Measurements from ENCODE around the gene CXCL14.

CXCL14 gene

DNA sequence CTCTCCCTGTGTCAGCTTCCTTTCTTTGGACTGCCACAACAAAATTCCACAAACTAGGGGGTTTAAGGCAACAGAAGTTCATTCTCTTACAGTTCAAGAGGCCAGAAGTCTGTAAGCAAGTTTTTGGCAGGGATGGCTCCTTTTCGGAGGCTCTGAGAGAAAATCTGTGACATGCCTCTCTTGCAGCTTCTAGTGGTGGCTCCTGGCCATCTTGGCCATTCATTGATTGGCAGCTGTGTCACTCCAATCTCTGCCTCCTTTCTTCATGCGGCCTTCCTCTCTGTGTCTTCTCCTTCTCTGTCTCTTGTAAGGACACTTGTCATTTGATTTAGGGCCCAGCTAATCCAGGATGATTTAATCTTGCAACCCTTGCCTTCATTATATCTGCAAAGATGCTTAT, 41.0 kb downstream of the CXCL14 start:
- no peak for DNase-seq (ENCODE audit: extremely low read depth, insufficient read length)

DNA sequence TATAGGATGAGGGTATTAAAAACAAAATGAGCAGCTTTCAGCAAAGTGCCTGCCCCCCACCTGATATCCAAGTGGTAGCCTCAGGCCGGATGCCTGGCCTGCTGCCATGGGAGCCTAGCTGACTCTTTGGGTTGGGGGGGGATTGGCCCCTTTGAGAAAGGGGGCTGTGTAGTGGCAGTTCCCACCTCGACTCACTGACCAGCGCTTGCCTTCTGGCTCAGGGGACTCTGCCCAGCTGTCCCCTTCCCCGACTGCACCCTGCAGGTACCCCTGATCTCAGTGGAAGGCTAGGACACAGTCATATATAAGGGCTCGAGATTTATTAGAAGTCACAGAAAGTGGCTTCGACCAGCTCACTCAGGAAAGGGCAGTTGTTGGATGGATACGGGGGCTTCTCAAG, 41.5 kb downstream of the CXCL14 start:
- TF ChIP-seq, protein P1, sequence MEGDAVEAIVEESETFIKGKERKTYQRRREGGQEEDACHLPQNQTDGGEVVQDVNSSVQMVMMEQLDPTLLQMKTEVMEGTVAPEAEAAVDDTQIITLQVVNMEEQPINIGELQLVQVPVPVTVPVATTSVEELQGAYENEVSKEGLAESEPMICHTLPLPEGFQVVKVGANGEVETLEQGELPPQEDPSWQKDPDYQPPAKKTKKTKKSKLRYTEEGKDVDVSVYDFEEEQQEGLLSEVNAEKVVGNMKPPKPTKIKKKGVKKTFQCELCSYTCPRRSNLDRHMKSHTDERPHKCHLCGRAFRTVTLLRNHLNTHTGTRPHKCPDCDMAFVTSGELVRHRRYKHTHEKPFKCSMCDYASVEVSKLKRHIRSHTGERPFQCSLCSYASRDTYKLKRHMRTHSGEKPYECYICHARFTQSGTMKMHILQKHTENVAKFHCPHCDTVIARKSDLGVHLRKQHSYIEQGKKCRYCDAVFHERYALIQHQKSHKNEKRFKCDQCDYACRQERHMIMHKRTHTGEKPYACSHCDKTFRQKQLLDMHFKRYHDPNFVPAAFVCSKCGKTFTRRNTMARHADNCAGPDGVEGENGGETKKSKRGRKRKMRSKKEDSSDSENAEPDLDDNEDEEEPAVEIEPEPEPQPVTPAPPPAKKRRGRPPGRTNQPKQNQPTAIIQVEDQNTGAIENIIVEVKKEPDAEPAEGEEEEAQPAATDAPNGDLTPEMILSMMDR (IDR thresholded peaks at IDR 0.05; ENCODE audit: insufficient read depth, low read length, poor library complexity, severe bottlenecking) = no peak
- no peak for DNase-seq (ENCODE audit: extremely low read depth, insufficient read length)
- no peaks in the 10 kb centered on the region for H3K36me3 ChIP-seq (ENCODE audit: control insufficient read depth, insufficient read depth, low read length)
- H3K4me3 ChIP-seq (replicated peaks; ENCODE audit: low read depth, low read length) = no peak overlapping the region
- peaks cover 2% of the 10 kb centered on the region; the same call in 1 of the 2 replicates for H3K27me3 ChIP-seq (replicated peaks; ENCODE audit: control insufficient read depth, insufficient read depth, low read length)

More for the DNA sequence above, 41.0 kb downstream of the CXCL14 start:
- H3K36me3 ChIP-seq (ENCODE audit: control insufficient read depth, insufficient read depth, low read length) = no peaks in the 10 kb centered on the region
- TF ChIP-seq, protein P1 (IDR thresholded peaks at IDR 0.05; ENCODE audit: insufficient read depth, low read length, poor library complexity, severe bottlenecking) = no peak
- H3K27me3 ChIP-seq (replicated peaks; ENCODE audit: control insufficient read depth, insufficient read depth, low read length) = peaks cover 2% of the 10 kb centered on the region; the same call in 1 of the 2 replicates
- no peak overlapping the region for H3K4me3 ChIP-seq (replicated peaks; ENCODE audit: low read depth, low read length)

DNA sequence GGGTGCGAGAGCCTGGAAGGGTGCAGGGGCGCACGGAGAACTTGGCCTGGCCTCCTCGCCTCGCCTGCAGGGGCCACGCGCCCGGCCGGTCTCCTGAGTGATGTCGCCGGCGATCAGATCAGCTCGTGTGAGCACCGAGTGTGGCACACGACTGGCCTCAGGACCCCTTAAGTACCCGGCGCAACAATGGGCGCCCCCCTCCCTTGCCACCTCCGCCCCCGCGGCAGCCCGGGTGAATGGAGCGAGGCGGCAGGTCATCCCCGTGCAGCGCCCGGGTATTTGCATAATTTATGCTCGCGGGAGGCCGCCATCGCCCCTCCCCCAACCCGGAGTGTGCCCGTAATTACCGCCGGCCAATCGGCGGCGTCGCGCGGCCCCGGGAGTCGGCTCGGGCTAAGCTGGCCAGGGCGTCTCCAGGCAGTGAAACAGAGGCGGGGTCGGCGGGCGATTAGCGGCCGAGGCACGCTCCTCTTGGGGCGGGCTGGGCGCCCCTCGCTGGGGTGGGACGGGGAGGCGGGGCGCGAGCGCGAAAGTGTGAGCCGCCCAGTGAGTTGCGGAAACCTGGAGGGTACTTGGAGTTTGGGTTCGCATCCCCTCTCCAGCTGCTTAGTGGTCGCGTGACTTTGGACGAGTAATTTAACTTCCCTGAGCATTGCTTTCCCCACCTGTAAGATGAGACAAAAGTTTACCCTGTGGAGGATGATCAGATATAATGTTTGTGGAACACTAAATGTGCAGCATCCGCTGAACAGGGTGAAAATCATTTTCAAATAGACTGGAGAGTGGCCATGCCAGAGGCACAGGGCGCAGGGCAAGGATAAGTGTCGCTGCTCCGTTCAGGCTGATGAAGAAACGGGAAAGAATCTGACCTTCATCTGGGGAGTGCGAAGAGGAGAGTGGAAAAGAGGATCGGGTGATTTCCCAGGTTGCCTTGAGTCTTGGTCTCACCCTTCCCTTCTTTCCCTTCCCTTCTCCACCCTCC, 42.7 kb downstream of the CXCL14 start, which contains the start of gene NEUROG1:
NEUROG1 (minus strand) TSS at position 145 of the 982 bp plus-strand sequence. CDS start 274 bp downstream, outside the sequence.
- TF ChIP-seq, protein P1 (IDR thresholded peaks at IDR 0.05; ENCODE audit: insufficient read depth, low read length, poor library complexity, severe bottlenecking) = no peak
- Histone ChIP-seq H3K27me3 (replicated peaks; ENCODE audit: control insufficient read depth, insufficient read depth, low read length) (no peaks in the 10 kb centered on the region; the same call in 1 of the 2 replicates), H3K36me3 (ENCODE audit: control insufficient read depth, insufficient read depth, low read length) (no peaks in the 10 kb centered on the region), H3K4me3 (replicated peaks; ENCODE audit: low read depth, low read length) (no peak within 1 kb of the TSS)
- DNase-seq (ENCODE audit: extremely low read depth, insufficient read length) = no peak

DNA sequence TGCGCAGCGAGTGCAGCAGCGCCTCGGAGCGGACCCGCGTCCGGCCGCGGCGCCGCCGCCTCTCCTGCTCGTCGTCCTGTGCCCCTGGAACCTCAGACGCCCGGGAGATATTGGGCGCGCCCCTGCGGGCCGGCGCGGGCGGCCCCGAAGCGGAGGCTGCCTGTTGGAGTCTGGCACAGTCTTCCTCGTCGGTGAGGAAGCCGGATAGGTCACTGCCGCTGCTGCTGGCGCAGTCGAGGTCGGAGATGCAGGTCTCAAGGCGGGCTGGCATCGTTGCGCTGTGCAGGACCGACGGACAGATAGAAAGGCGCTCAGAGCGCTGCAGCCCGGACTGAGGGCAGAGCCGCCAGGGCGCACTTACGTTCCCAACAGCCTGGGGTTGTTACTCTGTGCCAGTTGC, 43.4 kb downstream of the CXCL14 start:
- TF ChIP-seq, protein P1 (IDR thresholded peaks at IDR 0.05; ENCODE audit: insufficient read depth, low read length, poor library complexity, severe bottlenecking) = no peak
- Histone ChIP-seq H3K36me3 (ENCODE audit: control insufficient read depth, insufficient read depth, low read length) (no peaks in the 10 kb centered on the region), H3K4me3 (replicated peaks; ENCODE audit: low read depth, low read length) (no peak overlapping the region), H3K27me3 (replicated peaks; ENCODE audit: control insufficient read depth, insufficient read depth, low read length) (no peaks in the 10 kb centered on the region; the same call in 1 of the 2 replicates)
- no peak for DNase-seq (ENCODE audit: extremely low read depth, insufficient read length)

DNA sequence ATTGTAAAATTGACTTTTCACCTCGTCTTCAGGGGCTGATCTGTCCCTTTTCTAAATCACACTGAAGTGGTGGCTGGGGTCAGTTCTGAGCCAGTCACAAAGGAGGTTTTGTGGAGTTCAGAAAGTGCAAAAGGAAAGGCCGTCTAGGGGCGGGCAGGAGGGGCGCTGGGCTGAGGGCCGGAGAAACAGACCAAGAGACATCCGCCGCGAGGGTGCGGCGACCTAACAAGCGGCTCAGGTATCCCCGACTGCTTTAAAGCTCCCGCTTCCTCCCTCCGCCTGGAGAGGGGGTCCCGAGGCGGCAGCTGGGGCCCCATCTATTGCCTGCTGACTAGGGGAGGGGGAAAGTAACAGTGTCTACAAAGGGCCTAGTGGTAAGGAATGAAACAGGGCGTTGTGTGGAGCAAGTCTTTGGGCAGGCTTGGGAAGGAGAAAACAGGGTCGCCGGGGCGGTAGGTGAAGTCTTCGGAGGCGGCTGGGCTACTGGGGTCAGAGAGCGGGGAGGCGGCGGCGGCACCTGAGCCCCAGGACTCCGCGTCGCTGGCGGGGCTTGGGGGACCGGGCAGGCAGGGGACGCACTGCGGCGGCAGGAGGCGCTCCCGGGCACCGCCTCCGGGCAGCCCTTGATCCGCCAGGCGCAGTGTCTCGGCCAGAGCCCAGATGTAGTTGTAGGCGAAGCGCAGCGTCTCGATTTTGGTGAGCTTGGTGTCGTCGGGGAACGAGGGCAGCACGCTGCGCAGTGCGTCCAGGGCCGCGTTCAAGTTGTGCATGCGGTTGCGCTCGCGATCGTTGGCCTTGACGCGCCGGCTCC, 44.0 kb downstream of the CXCL14 start:
- TF ChIP-seq, protein P1 (IDR thresholded peaks at IDR 0.05; ENCODE audit: insufficient read depth, low read length, poor library complexity, severe bottlenecking) = no peak
- Histone ChIP-seq H3K27me3 (replicated peaks; ENCODE audit: control insufficient read depth, insufficient read depth, low read length) (no peaks in the 10 kb centered on the region; the same call in 1 of the 2 replicates), H3K4me3 (replicated peaks; ENCODE audit: low read depth, low read length) (no peak overlapping the region), H3K36me3 (ENCODE audit: control insufficient read depth, insufficient read depth, low read length) (no peaks in the 10 kb centered on the region)
- no peak for DNase-seq (ENCODE audit: extremely low read depth, insufficient read length)
